CD4-positive, alpha-beta T cell treated with Interleukin-15 for 4 hours (primary cell): ENCODE measurements around the gene LRP8.

Experiments used
- DNase-seq: peaks from one replicate; pipeline ENCODE4 v3.0.0-alpha.2; 2020; ENCODE audit warnings: low spot score

Gene LRP8

GRCh38 chr1:53321776-53322602 is 5.9 kb downstream of the LRP8 start:
- DNase-seq: no peak

- no peak for DNase-seq
These were observed 6.5 kb downstream of the LRP8 start for GRCh38 chr1:53321366-53321765.

- no peak for DNase-seq
These were observed 7.2 kb downstream of the LRP8 start for GRCh38 chr1:53320646-53321045.

- DNase-seq: no peak
These were observed 8.4 kb downstream of the LRP8 start for GRCh38 chr1:53319296-53320101.

- DNase-seq: no peak
These were observed 10.0 kb downstream of the LRP8 start for GRCh38 chr1:53317646-53318539.

GRCh38 chr1:53316766-53317581 is 10.9 kb downstream of the LRP8 start:
- DNase-seq: no peak

- no peak for DNase-seq
These were observed 11.5 kb downstream of the LRP8 start for GRCh38 chr1:53316424-53316765.

GRCh38 chr1:53315456-53316423 is 12.1 kb downstream of the LRP8 start:
- DNase-seq: no peak

- DNase-seq: no peak
These were observed 12.8 kb downstream of the LRP8 start for GRCh38 chr1:53315046-53315445.

GRCh38 chr1:53314606-53315005 is 13.3 kb downstream of the LRP8 start:
- DNase-seq: no peak

- DNase-seq: no peak
These were observed 13.8 kb downstream of the LRP8 start for GRCh38 chr1:53314096-53314495.

- DNase-seq: no peak
These were observed 14.3 kb downstream of the LRP8 start for GRCh38 chr1:53313556-53313955.

- no peak for DNase-seq
These were observed 16.1 kb downstream of the LRP8 start for GRCh38 chr1:53311702-53312305.

GRCh38 chr1:53310847-53311681 is 16.8 kb downstream of the LRP8 start:
- no peak for DNase-seq

GRCh38 chr1:53309802-53310201 is 18.1 kb downstream of the LRP8 start:
- no peak for DNase-seq

- no peak for DNase-seq
These were observed 19.4 kb downstream of the LRP8 start for GRCh38 chr1:53308506-53308905.

GRCh38 chr1:53307037-53307436 is 20.8 kb downstream of the LRP8 start:
- no peak for DNase-seq

- DNase-seq: no peak
These were observed 21.7 kb downstream of the LRP8 start for GRCh38 chr1:53306168-53306567.

GRCh38 chr1:53305650-53306049 is 22.2 kb downstream of the LRP8 start:
- DNase-seq: no peak
